HepG2 (cell line): ENCODE data around the gene NRSN2. TPM values are rescaled to one million over a fixed set of nuclear protein-coding genes. Genes with fewer than 3 reads are reported as not detected.
A peak's percentile ranks its signal among the peaks of the same experiment; 100 is the strongest.

Experiments
- JDP2 ChIP-seq: sonication (generic); formaldehyde crosslinking; IDR thresholded peaks from 2 replicates; pipeline ENCODE4 v1.8.1; 2022; ENCODE audit warnings: missing genetic modification reagents, borderline replicate concordance
- KDM2A ChIP-seq: sonication (generic); formaldehyde crosslinking; IDR thresholded peaks from 2 replicates; pipeline ENCODE4 v1.4.0; 2020; ENCODE audit warnings: low read depth, missing genetic modification reagents, borderline replicate concordance
- KDM5A ChIP-seq: fragments of 200-600 bp; sonication (generic); IDR thresholded peaks from 2 replicates; pipeline ENCODE4 v1.7.0; 2018; ENCODE audit warnings: antibody characterized with exemption, mild to moderate bottlenecking, low read length, borderline replicate concordance
- KLF15 ChIP-seq: sonication (generic); formaldehyde crosslinking; IDR thresholded peaks from 2 replicates; pipeline ENCODE4 v1.8.1; 2023; ENCODE audit warnings: borderline replicate concordance, mild to moderate bottlenecking, inconsistent platforms, missing genetic modification reagents, mixed read lengths
- RCOR2 ChIP-seq: IDR thresholded peaks from 2 replicates; pipeline ENCODE4 v1.6.1; 2016; ENCODE audit warnings: missing biosample characterization, missing genetic modification reagents
- SNRNP70 ChIP-seq: fragments of 200-400 bp; formaldehyde crosslinking; IDR thresholded peaks from 2 replicates; pipeline ENCODE4 v1.6.1; 2017; ENCODE audit warnings: mild to moderate bottlenecking, low read depth, low read length, moderate library complexity
- ZBTB33 ChIP-seq: sonication (generic); formaldehyde crosslinking; IDR thresholded peaks from 2 replicates; pipeline ENCODE4 v1.4.0; 2020; ENCODE audit warnings: missing genetic modification reagents
- ZBTB7B ChIP-seq: sonication (generic); formaldehyde crosslinking; IDR thresholded peaks from 2 replicates; pipeline ENCODE4 v1.4.0; 2020; ENCODE audit warnings: missing genetic modification reagents
- ZKSCAN8 ChIP-seq: IDR thresholded peaks from 2 replicates; pipeline ENCODE4 v1.6.1; 2016; ENCODE audit warnings: borderline replicate concordance, missing genetic modification reagents, missing compliant biosample characterization
- ZNF230 ChIP-seq: sonication (generic); formaldehyde crosslinking; IDR thresholded peaks from 2 replicates; pipeline ENCODE4 v1.4.0; 2020; ENCODE audit warnings: mild to moderate bottlenecking, missing genetic modification reagents
- ZNF362 ChIP-seq: sonication (generic); formaldehyde crosslinking; IDR thresholded peaks from 2 replicates; pipeline ENCODE4 v1.4.0; 2020; ENCODE audit warnings: missing genetic modification reagents, mild to moderate bottlenecking, borderline replicate concordance
- ZNF547 ChIP-seq: sonication (generic); formaldehyde crosslinking; IDR thresholded peaks from 2 replicates; pipeline ENCODE4 v1.5.1; 2020; ENCODE audit warnings: mild to moderate bottlenecking, missing genetic modification reagents
- ZSCAN21 ChIP-seq: sonication (generic); formaldehyde crosslinking; IDR thresholded peaks from 2 replicates; pipeline ENCODE4 v1.8.0; 2022; ENCODE audit warnings: mild to moderate bottlenecking, missing genetic modification reagents, moderate library complexity, borderline replicate concordance
- polyA plus RNA-seq, 8 experiments: library from polyadenylated mRNA; depleted of rRNA in 3 of 8; stranded (reverse) in 7 of 8; unstranded in 1 of 8; fragments of >200 nt; fragmentation: Illumina TruSeq in 4 of 8; extraction: Trizol in 4 of 8; gene quantifications; 2 replicates each; pipeline versions ENCODE4 v1.2.1 to v1.2.3, GENCODE V29; 2011 to 2016; ENCODE audit warnings: low read depth in 4 of 8, missing spikeins in 1 of 8, mixed read lengths in 1 of 8; ENCODE audit not compliant: insufficient read depth in 1 of 8
- total RNA-seq, 5 experiments: library from RNA; depleted of rRNA; stranded (reverse); fragments of >200 nt; fragmentation: Illumina TruSeq; extraction: Trizol; gene quantifications; 2 replicates each; pipeline ENCODE4 v1.2.3, GENCODE V29; 2016; ENCODE audit warnings: low read depth in 1 of 5
- TF ChIP-seq, protein P1 (sequence below): sonication (generic); formaldehyde crosslinking; IDR thresholded peaks from 2 replicates; pipeline ENCODE4 v1.4.0; 2020; ENCODE audit warnings: mild to moderate bottlenecking, missing genetic modification reagents
- TF ChIP-seq, protein P2 (sequence below): sonication (generic); formaldehyde crosslinking; IDR thresholded peaks from 2 replicates; pipeline ENCODE4 v1.4.0; 2020; ENCODE audit warnings: mild to moderate bottlenecking, missing genetic modification reagents

NRSN2 gene
- total and polyA plus RNA-seq, 2 of the 13 experiments (the other 11 are each of a cell fraction or from before 2014, with no cell fraction given): 32.3 to 49.4 TPM

GRCh38 chr20:362271-363254 is 15.7 kb downstream of the NRSN2 start (continued):
- TF ChIP-seq KDM2A (CRISPR knock-in tag) (peak; percentile 99), JDP2 (CRISPR knock-in tag) (no peak), ZBTB33 (peak; percentile 97), ZBTB7B (CRISPR knock-in tag) (peak; percentile 97; the same call in 1 of the 2 replicates), SNRNP70 (no peak), ZKSCAN8 (peak; percentile 98), KLF15 (CRISPR knock-in tag) (no peak; the same call in 1 of the 2 replicates), ZNF547 (CRISPR knock-in tag) (peak; percentile 96), ZNF230 (CRISPR knock-in tag) (peak; percentile 99), ZNF362 (CRISPR knock-in tag) (peak; percentile 92), RCOR2 (CRISPR knock-in tag) (peak; percentile 99), KDM5A (peak; percentile 30; the same call in 1 of the 2 replicates), ZSCAN21 (peak; percentile 99)
- TF ChIP-seq, protein P1, sequence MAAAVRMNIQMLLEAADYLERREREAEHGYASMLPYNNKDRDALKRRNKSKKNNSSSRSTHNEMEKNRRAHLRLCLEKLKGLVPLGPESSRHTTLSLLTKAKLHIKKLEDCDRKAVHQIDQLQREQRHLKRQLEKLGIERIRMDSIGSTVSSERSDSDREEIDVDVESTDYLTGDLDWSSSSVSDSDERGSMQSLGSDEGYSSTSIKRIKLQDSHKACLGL (CRISPR knock-in tag): peak; percentile 98
- TF ChIP-seq, protein P2, sequence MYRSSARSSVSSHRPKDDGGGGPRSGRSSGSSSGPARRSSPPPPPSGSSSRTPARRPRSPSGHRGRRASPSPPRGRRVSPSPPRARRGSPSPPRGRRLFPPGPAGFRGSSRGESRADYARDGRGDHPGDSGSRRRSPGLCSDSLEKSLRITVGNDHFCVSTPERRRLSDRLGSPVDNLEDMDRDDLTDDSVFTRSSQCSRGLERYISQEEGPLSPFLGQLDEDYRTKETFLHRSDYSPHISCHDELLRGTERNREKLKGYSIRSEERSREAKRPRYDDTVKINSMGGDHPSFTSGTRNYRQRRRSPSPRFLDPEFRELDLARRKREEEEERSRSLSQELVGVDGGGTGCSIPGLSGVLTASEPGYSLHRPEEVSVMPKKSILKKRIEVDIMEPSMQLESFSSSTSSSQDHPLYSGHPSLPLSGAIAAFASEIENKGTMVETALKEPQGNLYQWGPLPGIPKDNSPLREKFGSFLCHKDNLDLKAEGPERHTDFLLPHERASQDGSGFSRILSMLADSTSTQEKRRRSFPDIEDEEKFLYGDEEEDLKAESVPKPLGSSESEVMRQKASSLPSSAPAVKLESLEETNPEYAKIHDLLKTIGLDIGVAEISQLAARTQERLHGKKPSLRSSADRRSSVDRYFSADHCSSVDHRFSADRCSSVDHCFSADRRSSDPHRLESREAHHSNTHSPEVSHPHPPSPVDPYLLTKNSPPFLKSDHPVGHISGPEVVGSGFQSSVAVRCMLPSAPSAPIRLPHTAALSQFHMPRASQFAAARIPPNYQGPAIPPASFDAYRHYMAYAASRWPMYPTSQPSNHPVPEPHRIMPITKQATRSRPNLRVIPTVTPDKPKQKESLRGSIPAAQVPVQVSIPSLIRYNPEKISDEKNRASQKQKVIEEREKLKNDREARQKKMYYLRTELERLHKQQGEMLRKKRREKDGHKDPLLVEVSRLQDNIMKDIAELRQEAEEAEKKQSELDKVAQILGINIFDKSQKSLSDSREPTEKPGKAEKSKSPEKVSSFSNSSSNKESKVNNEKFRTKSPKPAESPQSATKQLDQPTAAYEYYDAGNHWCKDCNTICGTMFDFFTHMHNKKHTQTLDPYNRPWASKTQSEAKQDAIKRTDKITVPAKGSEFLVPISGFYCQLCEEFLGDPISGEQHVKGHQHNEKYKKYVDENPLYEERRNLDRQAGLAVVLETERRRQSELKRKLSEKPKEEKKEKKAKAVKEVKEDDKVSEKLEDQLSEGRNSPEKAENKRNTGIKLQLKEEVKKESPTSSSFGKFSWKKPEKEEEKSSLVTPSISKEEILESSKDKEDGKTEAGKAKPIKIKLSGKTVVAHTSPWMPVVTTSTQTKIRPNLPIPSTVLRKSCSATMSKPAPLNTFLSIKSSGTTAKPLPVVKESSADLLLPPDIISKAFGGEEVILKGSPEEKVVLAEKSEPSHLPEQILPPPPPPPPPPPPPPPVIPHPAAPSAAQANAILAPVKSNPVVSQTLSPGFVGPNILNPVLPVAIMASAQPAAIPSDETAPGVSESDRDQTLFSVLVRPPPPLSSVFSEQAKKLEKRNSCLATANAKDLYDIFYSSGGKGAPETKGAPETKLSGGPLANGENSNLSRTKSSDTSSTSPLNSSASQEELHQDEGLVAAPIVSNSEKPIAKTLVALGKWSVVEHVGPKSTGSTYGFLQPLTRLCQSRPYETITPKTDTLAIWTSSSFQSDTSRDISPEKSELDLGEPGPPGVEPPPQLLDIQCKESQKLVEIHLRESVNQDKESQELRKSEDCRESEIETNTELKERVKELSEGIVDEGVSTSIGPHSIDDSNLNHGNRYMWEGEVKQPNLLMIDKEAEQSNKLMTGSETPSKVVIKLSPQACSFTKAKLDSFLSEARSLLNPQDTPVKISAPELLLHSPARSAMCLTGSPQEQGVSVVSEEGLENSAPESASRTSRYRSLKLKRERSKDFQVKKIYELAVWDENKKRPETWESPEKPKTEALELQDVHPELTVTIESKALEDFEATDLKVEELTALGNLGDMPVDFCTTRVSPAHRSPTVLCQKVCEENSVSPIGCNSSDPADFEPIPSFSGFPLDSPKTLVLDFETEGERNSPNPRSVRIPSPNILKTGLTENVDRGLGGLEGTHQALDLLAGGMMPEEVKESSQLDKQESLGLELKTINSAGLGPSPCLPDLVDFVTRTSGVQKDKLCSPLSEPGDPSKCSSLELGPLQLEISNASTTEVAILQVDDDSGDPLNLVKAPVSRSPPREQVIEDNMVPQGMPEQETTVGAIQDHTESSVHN (CRISPR knock-in tag): peak; percentile 100
